K562 (cell line): ENCODE measurements around the gene TIMM17A. TPM values are rescaled to one million over a fixed set of nuclear protein-coding genes. Genes with fewer than 3 reads are reported as not detected.

ENCODE experiments used
- ARHGAP35 ChIP-seq: fragments of 450-650 bp; IDR thresholded peaks from 2 replicates; pipeline ENCODE4 v1.6.1; 2018; ENCODE audit not compliant: partially characterized antibody
- BACH1 ChIP-seq: fragments of 200-800 bp; sonication (Bioruptor generic); IDR thresholded peaks from 2 replicates; pipeline ENCODE4 v1.6.1; 2016; ENCODE audit warnings: missing genetic modification characterization, missing compliant biosample characterization
- CBFA2T3 ChIP-seq: fragments of 450-650 bp; IDR thresholded peaks from 2 replicates; pipeline ENCODE4 v1.6.1; 2017
- CXXC5 ChIP-seq: fragments of 250-450 bp; sonication (Bioruptor Pico); IDR thresholded peaks from 2 replicates; pipeline ENCODE4 v1.8.0; 2022; ENCODE audit warnings: inconsistent platforms, mild to moderate bottlenecking, moderate library complexity
- DACH1 ChIP-seq: fragments of 450-650 bp; IDR thresholded peaks from 2 replicates; pipeline ENCODE4 v1.6.1; 2018; ENCODE audit not compliant: partially characterized antibody
- ELF4 ChIP-seq: fragments of 450-650 bp; formaldehyde crosslinking; IDR thresholded peaks from 2 replicates; pipeline ENCODE4 v1.4.0; 2022; ENCODE audit warnings: missing genetic modification characterization
- EP400 ChIP-seq: fragments of 450-650 bp; IDR thresholded peaks from 2 replicates; pipeline ENCODE4 v1.6.1; 2017; ENCODE audit warnings: antibody characterized with exemption, mild to moderate bottlenecking, moderate library complexity
- FOXM1 ChIP-seq, 2 experiments: fragments of 450-650 bp in 1 of 2; sonication (generic) in 1 of 2; formaldehyde crosslinking in 1 of 2; IDR thresholded peaks; 2 replicates each; pipeline versions ENCODE4 v1.6.1 to v1.9.0; 2017 to 2022; ENCODE audit warnings: low read depth in 2 of 2, mild to moderate bottlenecking in 2 of 2, missing genetic modification reagents in 1 of 2, moderate library complexity in 1 of 2
- HINFP ChIP-seq: fragments of 450-650 bp; conservative IDR thresholded peaks from 2 replicates; pipeline ENCODE4 v1.6.1; 2016; ENCODE audit warnings: missing genetic modification characterization, low read depth, mild to moderate bottlenecking, control low read depth, missing compliant biosample characterization
- HIVEP1 ChIP-seq: fragments of 250-450 bp; sonication (Bioruptor Pico); IDR thresholded peaks from 2 replicates; pipeline ENCODE4 v1.4.0; 2020; ENCODE audit warnings: mild to moderate bottlenecking
- HMGN3 ChIP-seq: IDR thresholded peaks from 2 replicates; pipeline ENCODE4 v1.6.1; 2011; ENCODE audit warnings: borderline replicate concordance, low read depth, mild to moderate bottlenecking, mixed read lengths, low read length; ENCODE audit not compliant: insufficient read length; ENCODE audit errors: extremely low read depth
- ILK ChIP-seq: fragments of 450-650 bp; IDR thresholded peaks from 2 replicates; pipeline ENCODE4 v1.6.1; 2016; ENCODE audit warnings: missing genetic modification characterization, low read depth, mild to moderate bottlenecking, missing compliant biosample characterization, moderate library complexity, borderline replicate concordance
- MBD2 ChIP-seq: sonication (generic); IDR thresholded peaks from 2 replicates; pipeline ENCODE4 v1.6.1; 2016; ENCODE audit warnings: low read depth, borderline replicate concordance
- MTA1 ChIP-seq: fragments of 450-650 bp; IDR thresholded peaks from 2 replicates; pipeline ENCODE4 v1.6.1; 2017; ENCODE audit warnings: borderline replicate concordance
- NFIC ChIP-seq: fragments of 450-650 bp; IDR thresholded peaks from 2 replicates; pipeline ENCODE4 v1.6.1; 2017; ENCODE audit warnings: mild to moderate bottlenecking, inconsistent platforms
- NONO ChIP-seq, 2 experiments: fragments of 200-400 bp in 1 of 2; fragments of 450-650 bp in 1 of 2; formaldehyde crosslinking in 1 of 2; IDR thresholded peaks; 2 replicates each; pipeline ENCODE4 v1.6.1; 2017; ENCODE audit warnings: low read depth in 2 of 2, mild to moderate bottlenecking in 2 of 2, moderate library complexity in 2 of 2, low read length in 1 of 2
- NRF1 ChIP-seq, 2 experiments: fragments of 450-650 bp; IDR thresholded peaks in 1 of 2; conservative IDR thresholded peaks in 1 of 2; 2 replicates each; pipeline ENCODE4 v1.6.1; 2014; ENCODE audit warnings: mild to moderate bottlenecking in 2 of 2
- PRMT5 ChIP-seq: sonication (generic); formaldehyde crosslinking; IDR thresholded peaks from 2 replicates; pipeline ENCODE4 v1.5.0; 2020; ENCODE audit warnings: missing genetic modification reagents
- STAT5A ChIP-seq: IDR thresholded peaks from 2 replicates; pipeline ENCODE4 v1.6.1; 2012; ENCODE audit warnings: low read length, inconsistent platforms, borderline replicate concordance
- TCF7 ChIP-seq: sonication (generic); IDR thresholded peaks from 2 replicates; pipeline ENCODE4 v1.6.1; 2016; ENCODE audit warnings: antibody characterized with exemption, borderline replicate concordance
- TRIM24 ChIP-seq, 2 experiments: fragments of 450-650 bp; IDR thresholded peaks; 2 replicates each; pipeline ENCODE4 v1.6.1; 2016
- ZBTB5 ChIP-seq: fragments of 450-650 bp; IDR thresholded peaks from 2 replicates; pipeline ENCODE4 v1.6.1; 2017; ENCODE audit warnings: antibody characterized with exemption
- ZEB2 ChIP-seq: fragments of 450-650 bp; IDR thresholded peaks from 2 replicates; pipeline ENCODE4 v1.6.1; 2016
- ZNF384 ChIP-seq: IDR thresholded peaks from 2 replicates; pipeline ENCODE4 v1.6.1; 2012; ENCODE audit warnings: low read depth, low read length, improper control_type of control experiment
- ZNF512 ChIP-seq: IDR thresholded peaks from 2 replicates; pipeline ENCODE4 v1.6.1; 2016; ENCODE audit warnings: missing genetic modification characterization, missing compliant biosample characterization
- ZNF561 ChIP-seq: fragments of 450-650 bp; formaldehyde crosslinking; conservative IDR thresholded peaks from 2 replicates; pipeline ENCODE4 v1.4.0; 2020; ENCODE audit warnings: mild to moderate bottlenecking, moderate library complexity
- polyA plus RNA-seq, 8 experiments: library from polyadenylated mRNA; depleted of rRNA in 4 of 8; stranded (reverse) in 5 of 8; unstranded in 3 of 8; fragments of >200 nt; fragmentation: Nextera tagmentation in 2 of 8; fragmentation: Illumina TruSeq in 1 of 8; extraction: Ambion mirVana in 2 of 8; extraction: Trizol in 1 of 8; gene quantifications; 2 replicates each; pipeline versions ENCODE4 v1.2.1 to v1.2.3, GENCODE V29; 2011 to 2014; ENCODE audit warnings: inconsistent platforms in 1 of 8, missing spikeins in 1 of 8
- total RNA-seq, 7 experiments: library from RNA; depleted of rRNA in 6 of 7; stranded (reverse); fragments of >200 nt in 6 of 7; fragmentation: Illumina TruSeq in 2 of 7; extraction: Trizol in 2 of 7; gene quantifications; 2 replicates each; pipeline versions ENCODE4 v1.2.1 to v1.2.3, GENCODE V29; 2011 to 2021; ENCODE audit warnings: low replicate concordance in 1 of 7

Gene TIMM17A
- total and polyA plus RNA-seq, 9 of the 15 experiments (the other 6 are each of a cell fraction or from before 2014, with no cell fraction given), result 116 to 744 (median 180) TPM

GRCh38 chr1:202007805-202008489 lies 52.6 kb downstream of the TIMM17A start (continued):
- TF ChIP-seq CXXC5 (CRISPR knock-in tag), result peak; percentile 68
- peak; percentile 70 for TF ChIP-seq MTA1
- TF ChIP-seq HINFP (tag), result no peak
- TF ChIP-seq HMGN3, result peak; percentile 58
- TF ChIP-seq STAT5A, result 0 out of 2 replicates have a peak, but pooled peaks have one; percentile 47
- TF ChIP-seq ELF4 (CRISPR knock-in tag), result peak; percentile 86
- no peak for TF ChIP-seq TCF7
- peak; percentile 94 for TF ChIP-seq CBFA2T3
- no peak for TF ChIP-seq PRMT5 (CRISPR knock-in tag)
- 0 out of 2 replicates have a peak, but pooled peaks have one; percentile 58 for TF ChIP-seq HIVEP1
- TF ChIP-seq DACH1, result no peak
- TF ChIP-seq TRIM24 (IDR thresholded peaks at IDR 0.05), result peak; percentile 39 to 77; a peak in 3 of 4 replicates
- TF ChIP-seq NONO (IDR thresholded peaks at IDR 0.05; ENCODE audit: low read depth in 2 of 2, low read length in 1 of 2), result peak in 1 of 2 experiments; percentile 70; a peak in 1 of 4 replicates
- no peak for TF ChIP-seq EP400
- no peak for TF ChIP-seq MBD2
- TF ChIP-seq ZNF384, result no peak
- peak; percentile 82 for TF ChIP-seq ZEB2
- no peak for TF ChIP-seq ILK (tag)
- TF ChIP-seq NFIC, result peak; percentile 63
- TF ChIP-seq FOXM1 (IDR thresholded peaks at IDR 0.05; ENCODE audit: low read depth), result peak; percentile 80
- TF ChIP-seq FOXM1 (CRISPR knock-in tag; IDR thresholded peaks at IDR 0.05; ENCODE audit: low read depth), result no peak
- TF ChIP-seq ZBTB5, result no peak
- TF ChIP-seq ZNF512, result no peak
- peak in 1 of 2 experiments; percentile 27; a peak in 2 of 4 replicates for TF ChIP-seq NRF1 (conservative IDR thresholded peaks at IDR 0.05 in 1 of 2, IDR thresholded peaks at IDR 0.05 in 1 of 2)
- no peak for TF ChIP-seq BACH1 (tag)
- TF ChIP-seq ARHGAP35, result no peak
- no peak for TF ChIP-seq ZNF561 (CRISPR knock-in tag)
